H1 (cell line): ENCODE data around the gene KRTAP10-7. TPM values are rescaled to one million over a fixed set of nuclear protein-coding genes. Genes with fewer than 3 reads are reported as not detected.

Source experiments
- BRCA1 ChIP-seq: IDR thresholded peaks from 2 replicates; pipeline ENCODE4 v1.6.1; 2012; ENCODE audit warnings: low read depth, low read length, improper control_type of control experiment
- CHD7 ChIP-seq: fragments of 300-600 bp; sonication (generic); IDR thresholded peaks from 2 replicates; pipeline ENCODE4 v1.7.1; 2012; ENCODE audit warnings: low read length, moderate library complexity, mild to moderate bottlenecking, inconsistent platforms; ENCODE audit not compliant: insufficient replicate concordance
- KDM1A ChIP-seq: fragments of 200-600, 300-600 bp; sonication (generic); IDR thresholded peaks from 2 replicates; pipeline ENCODE4 v1.7.1; 2016; ENCODE audit warnings: mild to moderate bottlenecking, low read length, borderline replicate concordance
- RAD21 ChIP-seq, 2 experiments: IDR thresholded peaks in 1 of 2; conservative IDR thresholded peaks in 1 of 2; 2 replicates each; pipeline ENCODE4 v1.6.1; 2011; ENCODE audit warnings: low read depth in 2 of 2, low read length in 2 of 2, improper control_type of control experiment in 1 of 2, inconsistent platforms in 1 of 2, mild to moderate bottlenecking in 1 of 2, moderate library complexity in 1 of 2
- polyA plus RNA-seq, 7 experiments: library from polyadenylated mRNA; depleted of rRNA in 3 of 7; stranded (reverse) in 5 of 7; unstranded in 2 of 7; fragments of >200 nt in 5 of 7; fragments of 200-250 nt in 2 of 7; gene quantifications; 1 replicate in 5 of 7; 2 replicates in 1 of 7; 4 replicates in 1 of 7; pipeline versions ENCODE4 v1.2.1 to v1.2.3, GENCODE V29; 2011 to 2013; ENCODE audit warnings: missing spikeins in 2 of 7, mixed read lengths in 2 of 7
- total RNA-seq: library from RNA; stranded (reverse); fragmentation: NEBNext Ultra II Directional; extraction: Animal tissue kit (Norgen Biotek cat#: 25700); gene quantifications from 2 replicates; pipeline ENCODE4 v1.2.1, GENCODE V29; 2021

The KRTAP10-7 gene
- total and polyA plus RNA-seq, 2 of the 8 experiments (the other 6 are each of a cell fraction or from before 2014, with no cell fraction given) = not detected

- TF ChIP-seq CHD7 (no peak), BRCA1 (no peak), KDM1A (no peak), RAD21 (IDR thresholded peaks at IDR 0.05 in 1 of 2, conservative IDR thresholded peaks at IDR 0.05 in 1 of 2; ENCODE audit: low read depth in 2 of 2, low read length in 2 of 2) (no peak)
Measured at GRCh38 chr21:44630440-44630839, 30.0 kb downstream of the KRTAP10-7 start (continued).
